H9 (cell line): Measurements from ENCODE around the gene GM2A. TPM values are rescaled to one million over a fixed set of nuclear protein-coding genes. Genes with fewer than 3 reads are reported as not detected.

Source experiments
- DNase-seq: peaks from one replicate; pipeline ENCODE4 v3.0.0-alpha.2; 2017
- H2AFZ ChIP-seq: one replicate; pipeline ENCODE4 v1.6.1; 2013; ENCODE audit warnings: mild to moderate bottlenecking, low read length, control low read depth, moderate library complexity
- H2AK5ac ChIP-seq: 2 replicates; pipeline ENCODE4 v1.6.1; 2013; ENCODE audit warnings: low read length, control low read depth, mixed read lengths; ENCODE audit not compliant: insufficient read length
- H2BK120ac ChIP-seq: one replicate; pipeline ENCODE4 v1.6.1; 2013; ENCODE audit warnings: low read depth, mild to moderate bottlenecking, low read length, control low read depth, inconsistent platforms; ENCODE audit not compliant: poor library complexity, severe bottlenecking
- H2BK12ac ChIP-seq: 2 replicates; pipeline ENCODE4 v1.6.1; 2013; ENCODE audit warnings: low read length, control low read depth, mixed read lengths, low read depth; ENCODE audit not compliant: insufficient read length
- H2BK15ac ChIP-seq: 2 replicates; pipeline ENCODE4 v1.6.1; 2013; ENCODE audit warnings: low read depth, low read length, control low read depth
- H2BK20ac ChIP-seq: one replicate; pipeline ENCODE4 v1.6.1; 2013; ENCODE audit warnings: low read depth, mild to moderate bottlenecking, low read length, control low read depth, inconsistent platforms; ENCODE audit not compliant: poor library complexity, severe bottlenecking
- H2BK5ac ChIP-seq: 2 replicates; pipeline ENCODE4 v1.6.1; 2013; ENCODE audit warnings: low read length, control low read depth, mixed read lengths; ENCODE audit not compliant: insufficient read length
- H3K14ac ChIP-seq: 2 replicates; pipeline ENCODE4 v1.6.1; 2013; ENCODE audit warnings: low read length, control low read depth; ENCODE audit not compliant: insufficient read depth
- H3K18ac ChIP-seq: 2 replicates; pipeline ENCODE4 v1.6.1; 2013; ENCODE audit warnings: low read depth, mild to moderate bottlenecking, mixed read lengths, low read length, control low read depth; ENCODE audit not compliant: insufficient read length
- H3K23ac ChIP-seq: 2 replicates; pipeline ENCODE4 v1.6.1; 2013; ENCODE audit warnings: low read length, control low read depth, mixed read lengths, low read depth; ENCODE audit not compliant: insufficient read length
- H3K23me2 ChIP-seq: 2 replicates; pipeline ENCODE4 v1.6.1; 2013; ENCODE audit warnings: low read depth, mild to moderate bottlenecking, mixed read lengths, low read length, control low read depth; ENCODE audit not compliant: insufficient read length, poor library complexity, severe bottlenecking
- H3K27ac ChIP-seq: 2 replicates; pipeline ENCODE4 v1.5.1; 2013; ENCODE audit warnings: low read length, control low read depth, mixed read lengths, low read depth; ENCODE audit not compliant: insufficient read length
- H3K27me3 ChIP-seq: 2 replicates; pipeline ENCODE4 v1.6.1; 2013; ENCODE audit warnings: low read length, control low read depth, inconsistent platforms; ENCODE audit not compliant: insufficient read depth
- H3K4ac ChIP-seq: 2 replicates; pipeline ENCODE4 v1.6.1; 2013; ENCODE audit warnings: low read depth, mild to moderate bottlenecking, control low read depth, inconsistent platforms, low read length, moderate library complexity
- H3K4me1 ChIP-seq: 2 replicates; pipeline ENCODE4 v1.6.1; 2013; ENCODE audit warnings: low read length, control low read depth, inconsistent platforms; ENCODE audit not compliant: insufficient read depth
- H3K4me2 ChIP-seq: 2 replicates; pipeline ENCODE4 v1.6.1; 2013; ENCODE audit warnings: low read length, control low read depth, mixed read lengths; ENCODE audit not compliant: insufficient read length, insufficient read depth
- H3K56ac ChIP-seq: 2 replicates; pipeline ENCODE4 v1.6.1; 2013; ENCODE audit warnings: low read depth, mild to moderate bottlenecking, mixed read lengths, low read length, control low read depth; ENCODE audit not compliant: insufficient read length
- H3K79me1 ChIP-seq: 2 replicates; pipeline ENCODE4 v1.6.1; 2013; ENCODE audit warnings: low read depth, mild to moderate bottlenecking, moderate library complexity, low read length, control low read depth, inconsistent platforms; ENCODE audit not compliant: insufficient read depth, poor library complexity, severe bottlenecking
- H3K79me2 ChIP-seq: 2 replicates; pipeline ENCODE4 v1.6.1; 2013; ENCODE audit warnings: low read length, control low read depth, inconsistent platforms; ENCODE audit not compliant: insufficient read depth
- H3K9ac ChIP-seq: 2 replicates; pipeline ENCODE4 v1.6.1; 2013; ENCODE audit warnings: low read length, control low read depth, mixed read lengths; ENCODE audit not compliant: insufficient read length; ENCODE audit errors: extremely low read depth
- H3K9me3 ChIP-seq: one replicate; pipeline ENCODE4 v1.6.1; 2013; ENCODE audit warnings: low read depth, low read length, inconsistent platforms; ENCODE audit not compliant: control insufficient read depth
- H3T11ph ChIP-seq: one replicate; pipeline ENCODE4 v1.6.1; 2013; ENCODE audit warnings: mild to moderate bottlenecking, low read length, control low read depth, inconsistent platforms
- H4K20me1 ChIP-seq: one replicate; pipeline ENCODE4 v1.6.1; 2013; ENCODE audit not compliant: control insufficient read depth, insufficient read length, insufficient read depth
- H4K5ac ChIP-seq: 2 replicates; pipeline ENCODE4 v1.6.1; 2013; ENCODE audit warnings: low read depth, mild to moderate bottlenecking, mixed read lengths, low read length, control low read depth; ENCODE audit not compliant: insufficient read length
- H4K8ac ChIP-seq: replicated peaks from 2 replicates; pipeline ENCODE4 v1.6.1; 2013; ENCODE audit warnings: low read length, control low read depth, mixed read lengths, low read depth; ENCODE audit not compliant: insufficient read length
- H4K91ac ChIP-seq: 2 replicates; pipeline ENCODE4 v1.6.1; 2013; ENCODE audit warnings: low read depth, mild to moderate bottlenecking, moderate library complexity, mixed read lengths, low read length, control low read depth; ENCODE audit not compliant: insufficient read length
- H3K27ac Mint-ChIP-seq, 3 experiments: 2 replicates in 2 of 3; 3 replicates in 1 of 3; pipeline ENCODE4 v1.8.0; 2020 to 2021; ENCODE audit warnings: mixed read lengths in 3 of 3, mild to moderate bottlenecking in 1 of 3, moderate library complexity in 1 of 3
- H3K27me3 Mint-ChIP-seq: 2 replicates; pipeline ENCODE4 v1.8.0; 2021; ENCODE audit warnings: low read depth, mild to moderate bottlenecking, moderate library complexity, mixed read lengths
- H3K36me3 Mint-ChIP-seq, 3 experiments: 2 replicates in 2 of 3; 3 replicates in 1 of 3; pipeline ENCODE4 v1.8.0; 2020 to 2021; ENCODE audit warnings: low read depth in 3 of 3, mixed read lengths in 3 of 3; ENCODE audit not compliant: insufficient read depth in 1 of 3
- H3K4me1 Mint-ChIP-seq, 2 experiments: 2 replicates each; pipeline ENCODE4 v1.8.0; 2020; ENCODE audit warnings: mixed read lengths in 2 of 2
- H3K4me3 Mint-ChIP-seq, 2 experiments: 2 replicates in 1 of 2; 3 replicates in 1 of 2; pipeline ENCODE4 v1.8.0; 2020 to 2021; ENCODE audit warnings: mild to moderate bottlenecking in 2 of 2, mixed read lengths in 2 of 2, moderate library complexity in 1 of 2
- H3K9me3 Mint-ChIP-seq, 2 experiments: 2 replicates in 1 of 2; 3 replicates in 1 of 2; pipeline ENCODE4 v1.8.0; 2020; ENCODE audit warnings: mild to moderate bottlenecking in 2 of 2, mixed read lengths in 2 of 2, moderate library complexity in 1 of 2
- WGBS: extraction: QIAGEN DNeasy Blood & Tissue Kit; methylation state at CpG from one replicate; pipeline ENCODE4 v1.1.7; 2013; ENCODE audit warnings: missing lambda C conversion rate, low lambda C conversion rate, mixed read lengths; ENCODE audit not compliant: insufficient read length; ENCODE audit errors: extremely low coverage; 5-methylcytosine and 5-hydroxymethylcytosine counted together
- total RNA-seq: library from RNA; stranded (reverse); gene quantifications from 2 replicates; pipeline ENCODE4 v1.2.1, GENCODE V29; 2021
- TF ChIP-seq, protein P1 (sequence below): fragments of 200-600 bp; sonication (generic); conservative IDR thresholded peaks from 3 replicates; pipeline ENCODE4 v1.8.0; 2021; ENCODE audit warnings: antibody characterized with exemption, mild to moderate bottlenecking

GM2A gene
- total RNA-seq, 1 experiment from 2014 or later, result 27.8 TPM

GRCh38 chr5:151212406-151212798, 40.6 kb upstream of the GM2A start:
- Histone ChIP-seq H3K23ac (no peak overlapping the region), H3K4me1 (peaks cover 2% of the 10 kb centered on the region; the same call in 1 of the 2 replicates), H2BK15ac (no peak overlapping the region), H3K9ac (no peak overlapping the region), H3K79me2 (no peaks in the 10 kb centered on the region), H2BK5ac (no peak overlapping the region), H3K14ac (no peak overlapping the region), H3K9me3 (no peaks in the 10 kb centered on the region), H2AFZ (no peak overlapping the region), H2AK5ac (no peak overlapping the region), H4K5ac (no peak overlapping the region), H3K18ac (no peak overlapping the region), H2BK20ac (no peak overlapping the region), H3T11ph (no peak overlapping the region), H3K79me1 (no peaks in the 10 kb centered on the region), H3K56ac (no peak overlapping the region), H2BK12ac (no peak overlapping the region), H2BK120ac (no peak overlapping the region), H4K20me1 (no peaks in the 10 kb centered on the region), H3K4ac (no peak overlapping the region), H4K8ac (no peak overlapping the region), H4K91ac (no peak overlapping the region), H3K4me2 (no peak overlapping the region), H3K23me2 (no peaks in the 10 kb centered on the region), H3K27me3 (no peaks in the 10 kb centered on the region), H3K27ac (no peak overlapping the region)
- Mint-ChIP-seq H3K27ac (no peak overlapping the region), H3K36me3 (no peaks in the 10 kb centered on the region; a peak in 1 of 7 replicates), H3K4me3 (no peak overlapping the region), H3K9me3 (no peaks in the 10 kb centered on the region), H3K4me1 (peaks cover 7 to 11% of the 10 kb centered on the region in 2 experiments; a peak in 3 of 4 replicates), H3K27me3 (peaks cover 4% of the 10 kb centered on the region)
- TF ChIP-seq, protein P1, sequence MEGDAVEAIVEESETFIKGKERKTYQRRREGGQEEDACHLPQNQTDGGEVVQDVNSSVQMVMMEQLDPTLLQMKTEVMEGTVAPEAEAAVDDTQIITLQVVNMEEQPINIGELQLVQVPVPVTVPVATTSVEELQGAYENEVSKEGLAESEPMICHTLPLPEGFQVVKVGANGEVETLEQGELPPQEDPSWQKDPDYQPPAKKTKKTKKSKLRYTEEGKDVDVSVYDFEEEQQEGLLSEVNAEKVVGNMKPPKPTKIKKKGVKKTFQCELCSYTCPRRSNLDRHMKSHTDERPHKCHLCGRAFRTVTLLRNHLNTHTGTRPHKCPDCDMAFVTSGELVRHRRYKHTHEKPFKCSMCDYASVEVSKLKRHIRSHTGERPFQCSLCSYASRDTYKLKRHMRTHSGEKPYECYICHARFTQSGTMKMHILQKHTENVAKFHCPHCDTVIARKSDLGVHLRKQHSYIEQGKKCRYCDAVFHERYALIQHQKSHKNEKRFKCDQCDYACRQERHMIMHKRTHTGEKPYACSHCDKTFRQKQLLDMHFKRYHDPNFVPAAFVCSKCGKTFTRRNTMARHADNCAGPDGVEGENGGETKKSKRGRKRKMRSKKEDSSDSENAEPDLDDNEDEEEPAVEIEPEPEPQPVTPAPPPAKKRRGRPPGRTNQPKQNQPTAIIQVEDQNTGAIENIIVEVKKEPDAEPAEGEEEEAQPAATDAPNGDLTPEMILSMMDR, result no peak
- no peak for DNase-seq
- no CpG with 5 or more reads among the region's 3 CpGs for WGBS
